GM12872 (cell line): Measurements from ENCODE around the gene SLC25A1.

Experiments
- TF ChIP-seq, protein P1 (sequence below): IDR thresholded peaks from 3 replicates; pipeline ENCODE4 v1.5.1; 2011; ENCODE audit warnings: low read depth, mild to moderate bottlenecking, low read length, moderate library complexity; ENCODE audit not compliant: insufficient read depth

The SLC25A1 gene

GRCh38 chr22:19203834-19204233, 25.3 kb upstream of the SLC25A1 start:
- TF ChIP-seq, protein P1, sequence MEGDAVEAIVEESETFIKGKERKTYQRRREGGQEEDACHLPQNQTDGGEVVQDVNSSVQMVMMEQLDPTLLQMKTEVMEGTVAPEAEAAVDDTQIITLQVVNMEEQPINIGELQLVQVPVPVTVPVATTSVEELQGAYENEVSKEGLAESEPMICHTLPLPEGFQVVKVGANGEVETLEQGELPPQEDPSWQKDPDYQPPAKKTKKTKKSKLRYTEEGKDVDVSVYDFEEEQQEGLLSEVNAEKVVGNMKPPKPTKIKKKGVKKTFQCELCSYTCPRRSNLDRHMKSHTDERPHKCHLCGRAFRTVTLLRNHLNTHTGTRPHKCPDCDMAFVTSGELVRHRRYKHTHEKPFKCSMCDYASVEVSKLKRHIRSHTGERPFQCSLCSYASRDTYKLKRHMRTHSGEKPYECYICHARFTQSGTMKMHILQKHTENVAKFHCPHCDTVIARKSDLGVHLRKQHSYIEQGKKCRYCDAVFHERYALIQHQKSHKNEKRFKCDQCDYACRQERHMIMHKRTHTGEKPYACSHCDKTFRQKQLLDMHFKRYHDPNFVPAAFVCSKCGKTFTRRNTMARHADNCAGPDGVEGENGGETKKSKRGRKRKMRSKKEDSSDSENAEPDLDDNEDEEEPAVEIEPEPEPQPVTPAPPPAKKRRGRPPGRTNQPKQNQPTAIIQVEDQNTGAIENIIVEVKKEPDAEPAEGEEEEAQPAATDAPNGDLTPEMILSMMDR: no peak

DNA sequence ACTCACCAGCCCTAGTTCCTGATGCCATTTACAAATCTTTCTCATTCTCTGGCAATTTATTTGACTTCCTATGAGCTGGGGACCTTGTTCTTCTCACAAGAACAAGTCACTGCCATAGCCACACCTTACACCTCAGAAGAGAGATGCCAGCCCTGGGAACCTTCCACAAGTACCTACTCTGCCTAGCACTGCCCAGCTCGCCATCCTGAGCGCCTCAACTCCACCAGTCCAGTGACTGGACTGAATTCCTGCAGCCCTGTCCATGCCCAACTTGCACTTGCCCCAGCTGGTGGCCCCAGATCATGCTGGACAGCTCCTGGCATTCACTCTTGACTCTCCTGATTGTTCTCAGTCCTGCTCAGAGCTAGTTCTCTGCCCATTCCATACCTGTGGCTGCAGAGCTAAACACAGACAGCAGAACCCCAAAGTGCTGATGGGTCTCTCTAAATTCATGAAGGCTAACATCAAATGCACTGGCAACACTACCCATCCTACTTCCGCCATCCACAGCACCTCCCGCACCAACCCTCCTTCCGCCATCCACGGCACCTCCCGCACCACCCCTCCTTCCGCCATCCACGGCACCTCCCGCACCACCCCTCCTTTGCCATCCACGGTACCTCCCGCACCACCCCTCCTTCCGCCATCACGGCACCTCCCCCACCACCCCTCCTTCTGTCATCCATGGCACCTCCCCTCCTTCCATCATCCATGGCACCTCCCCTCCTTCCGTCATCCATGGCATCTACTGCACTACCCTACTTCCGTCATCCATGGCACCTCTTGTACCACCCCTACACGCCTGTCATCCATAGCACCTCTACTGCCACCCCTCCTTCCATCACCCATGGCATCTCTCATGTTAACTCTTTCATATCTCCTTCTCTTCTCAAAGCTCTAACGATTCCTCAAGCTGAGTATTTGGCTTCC, 23.6 kb upstream of the SLC25A1 start:
- TF ChIP-seq, protein P1: no peak

DNA sequence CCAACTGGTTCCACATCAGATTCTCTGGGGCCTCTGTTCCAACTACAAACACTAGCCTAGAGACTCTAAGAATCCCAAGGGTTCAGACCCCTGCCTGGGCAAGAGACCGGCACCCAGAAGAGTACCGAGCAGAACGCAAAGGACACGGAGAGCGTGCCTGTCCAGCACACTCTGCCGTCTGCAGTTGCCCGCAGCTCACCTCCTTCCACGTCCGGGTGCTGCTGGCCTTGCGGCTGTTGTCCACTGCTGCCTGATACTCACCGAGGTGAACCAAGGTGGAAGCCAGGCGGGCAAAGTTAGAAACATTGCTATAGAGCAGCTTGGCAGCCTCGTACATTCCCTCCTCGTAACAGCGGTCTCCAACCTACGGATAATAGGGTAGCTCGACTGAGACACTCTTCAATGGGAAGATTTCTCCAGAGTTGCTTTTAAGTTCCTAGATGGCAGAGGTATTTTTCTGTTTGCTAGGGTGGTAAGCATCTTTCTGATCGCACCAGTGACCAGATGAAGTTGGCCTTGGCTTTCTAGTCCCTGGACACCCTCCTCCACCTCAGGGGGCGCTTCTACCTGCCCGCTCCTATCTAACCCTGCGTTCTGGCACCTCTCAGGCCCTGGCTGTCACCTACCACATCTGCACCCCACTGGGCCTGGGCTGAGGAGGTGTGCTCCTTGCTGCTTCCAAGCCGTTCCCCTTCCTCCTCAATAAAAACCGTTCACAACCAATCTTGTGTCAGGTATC, 22.8 kb upstream of the SLC25A1 start:
- TF ChIP-seq, protein P1: no peak

- TF ChIP-seq, protein P1: no peak
Observed at GRCh38 chr22:19199479-19199878, 20.9 kb upstream of the SLC25A1 start.

DNA sequence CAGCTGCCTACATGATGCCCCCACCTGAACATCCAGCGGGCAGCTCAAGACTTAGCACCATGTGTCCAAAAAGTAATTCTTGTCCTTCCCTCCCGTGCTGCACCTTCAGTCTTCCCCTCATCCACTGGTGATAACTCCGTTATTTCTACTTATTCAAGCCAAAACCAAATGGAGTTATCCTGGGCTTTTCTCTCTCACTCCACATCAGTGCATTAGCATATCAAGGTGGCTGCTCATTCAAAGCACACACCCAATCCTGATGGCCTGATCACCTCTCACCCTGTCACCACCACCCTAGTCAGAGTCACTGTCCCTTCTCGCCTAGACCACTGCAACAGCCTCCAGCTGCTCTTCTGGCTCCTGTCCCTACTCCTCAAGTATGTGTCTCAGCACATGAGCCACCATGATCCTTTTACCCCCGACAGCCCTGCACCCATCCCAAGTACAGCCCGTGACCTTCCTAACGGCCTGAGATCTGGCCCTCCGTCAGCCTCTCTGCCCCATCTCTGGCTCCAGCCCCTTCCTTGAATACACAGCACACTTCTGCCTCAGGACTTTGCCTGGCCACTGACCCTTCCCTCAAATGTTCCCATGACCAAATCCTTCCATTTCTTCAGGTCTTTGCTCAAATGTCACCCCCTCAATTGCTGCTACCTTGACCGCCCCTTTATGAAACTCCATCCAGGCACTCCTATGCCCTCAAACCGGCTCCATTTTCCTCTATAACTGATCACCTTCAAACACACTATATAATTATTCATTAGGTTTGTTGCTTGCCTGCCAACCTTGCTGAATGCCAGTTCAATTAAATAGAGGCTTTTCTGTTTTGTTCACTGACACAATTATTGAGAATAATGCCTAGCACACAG, 19.7 kb upstream of the SLC25A1 start:
- TF ChIP-seq, protein P1: no peak

DNA sequence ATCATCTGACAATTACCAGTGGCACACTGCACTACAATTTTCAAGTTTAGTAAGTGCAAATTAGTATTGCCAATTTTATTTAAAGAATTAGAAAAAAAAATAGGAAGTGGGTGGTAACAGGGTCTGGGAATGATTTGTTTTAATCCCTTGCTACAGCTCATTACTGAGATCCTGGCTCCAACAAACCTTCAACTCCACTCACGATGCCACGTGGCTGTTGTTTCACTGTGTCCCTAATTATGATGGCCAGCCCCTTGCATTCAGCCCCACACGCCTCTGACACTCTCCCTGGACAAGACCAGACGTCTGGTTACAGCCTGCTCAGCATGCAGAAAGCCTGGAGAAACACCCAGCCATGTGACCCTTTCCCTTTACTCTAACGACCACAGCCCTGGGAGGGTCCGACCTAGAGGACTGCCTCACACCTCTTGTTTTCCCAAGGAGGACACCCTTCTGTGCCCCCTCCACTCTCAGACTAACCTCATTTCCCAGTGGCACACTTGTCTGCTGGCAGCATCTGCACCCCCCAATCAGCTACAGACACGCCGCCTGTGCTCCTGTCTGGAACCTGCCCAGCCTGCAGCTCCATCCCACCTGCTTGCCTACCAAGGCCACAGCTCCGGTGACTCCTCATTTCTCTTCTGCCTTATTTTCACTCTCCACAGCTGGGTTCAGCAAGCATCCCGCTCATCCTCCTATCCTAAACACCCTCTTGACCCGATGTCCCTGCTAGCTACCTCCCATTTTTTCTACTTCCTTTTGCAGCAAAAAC, 18.5 kb upstream of the SLC25A1 start:
- TF ChIP-seq, protein P1: no peak
